Fibroblast of lung (primary cell): ENCODE data around the gene SEMA3E.

ENCODE experiments used
- EZH2 ChIP-seq: IDR thresholded peaks from 2 replicates; pipeline ENCODE4 v1.5.1; 2012; ENCODE audit warnings: low read length, control low read depth, mild to moderate bottlenecking; ENCODE audit errors: missing control alignments
- TF ChIP-seq, protein P1 (sequence below), 2 donors: IDR thresholded peaks in 1 of 2; conservative IDR thresholded peaks in 1 of 2; 1 replicate in 1 of 2; 2 replicates in 1 of 2; pipeline ENCODE4 v1.5.1; 2011 to 2012; ENCODE audit warnings: low read length in 2 of 2, control low read depth in 1 of 2, inconsistent platforms in 1 of 2, low read depth in 1 of 2, mild to moderate bottlenecking in 1 of 2

DNA sequence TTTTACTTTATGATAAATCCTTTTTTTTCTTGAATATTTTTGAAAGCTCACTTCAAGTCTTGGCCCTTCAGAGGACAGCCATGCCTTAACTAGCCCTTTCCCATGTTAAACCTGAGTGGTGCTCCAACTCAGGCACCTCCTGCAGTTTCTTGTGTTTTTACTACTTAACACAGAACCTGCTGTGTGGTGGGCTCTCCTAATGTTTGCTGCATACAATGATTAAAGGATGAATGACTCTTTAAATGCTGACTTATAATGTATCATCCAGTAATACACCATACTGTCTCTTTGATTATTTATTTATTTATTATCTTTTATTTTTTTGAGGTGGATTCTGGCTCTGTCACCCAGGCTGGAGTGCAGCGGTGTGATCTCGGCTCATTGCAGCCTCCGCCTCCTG, 179.4 kb downstream of the SEMA3E start:
- TF ChIP-seq EZH2: no peak
- TF ChIP-seq, protein P1, sequence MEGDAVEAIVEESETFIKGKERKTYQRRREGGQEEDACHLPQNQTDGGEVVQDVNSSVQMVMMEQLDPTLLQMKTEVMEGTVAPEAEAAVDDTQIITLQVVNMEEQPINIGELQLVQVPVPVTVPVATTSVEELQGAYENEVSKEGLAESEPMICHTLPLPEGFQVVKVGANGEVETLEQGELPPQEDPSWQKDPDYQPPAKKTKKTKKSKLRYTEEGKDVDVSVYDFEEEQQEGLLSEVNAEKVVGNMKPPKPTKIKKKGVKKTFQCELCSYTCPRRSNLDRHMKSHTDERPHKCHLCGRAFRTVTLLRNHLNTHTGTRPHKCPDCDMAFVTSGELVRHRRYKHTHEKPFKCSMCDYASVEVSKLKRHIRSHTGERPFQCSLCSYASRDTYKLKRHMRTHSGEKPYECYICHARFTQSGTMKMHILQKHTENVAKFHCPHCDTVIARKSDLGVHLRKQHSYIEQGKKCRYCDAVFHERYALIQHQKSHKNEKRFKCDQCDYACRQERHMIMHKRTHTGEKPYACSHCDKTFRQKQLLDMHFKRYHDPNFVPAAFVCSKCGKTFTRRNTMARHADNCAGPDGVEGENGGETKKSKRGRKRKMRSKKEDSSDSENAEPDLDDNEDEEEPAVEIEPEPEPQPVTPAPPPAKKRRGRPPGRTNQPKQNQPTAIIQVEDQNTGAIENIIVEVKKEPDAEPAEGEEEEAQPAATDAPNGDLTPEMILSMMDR (conservative IDR thresholded peaks at IDR 0.05 in 1 of 2, IDR thresholded peaks at IDR 0.05 in 1 of 2; ENCODE audit: low read depth in 1 of 2, low read length in 2 of 2): no peak
